Ovary (tissue), 3 donors: ENCODE results near the gene CHL1.

ENCODE experiments used
- EP300 ChIP-seq: sonication (generic); formaldehyde crosslinking; IDR thresholded peaks from one replicate; pipeline ENCODE4 v1.6.1; 2017; ENCODE audit warnings: antibody characterized with exemption
- TF ChIP-seq, protein P1 (sequence below), 3 donors: fragments of 450-650 bp in 2 of 3; fragments of 200-600 bp in 1 of 3; IDR thresholded peaks; one replicate each; pipeline versions ENCODE4 v1.5.1 to v1.8.0; 2016 to 2022; ENCODE audit warnings: antibody characterized with exemption in 3 of 3, mild to moderate bottlenecking in 1 of 3
- donor health status: DM: no; HTN: no; CAD: no.

DNA sequence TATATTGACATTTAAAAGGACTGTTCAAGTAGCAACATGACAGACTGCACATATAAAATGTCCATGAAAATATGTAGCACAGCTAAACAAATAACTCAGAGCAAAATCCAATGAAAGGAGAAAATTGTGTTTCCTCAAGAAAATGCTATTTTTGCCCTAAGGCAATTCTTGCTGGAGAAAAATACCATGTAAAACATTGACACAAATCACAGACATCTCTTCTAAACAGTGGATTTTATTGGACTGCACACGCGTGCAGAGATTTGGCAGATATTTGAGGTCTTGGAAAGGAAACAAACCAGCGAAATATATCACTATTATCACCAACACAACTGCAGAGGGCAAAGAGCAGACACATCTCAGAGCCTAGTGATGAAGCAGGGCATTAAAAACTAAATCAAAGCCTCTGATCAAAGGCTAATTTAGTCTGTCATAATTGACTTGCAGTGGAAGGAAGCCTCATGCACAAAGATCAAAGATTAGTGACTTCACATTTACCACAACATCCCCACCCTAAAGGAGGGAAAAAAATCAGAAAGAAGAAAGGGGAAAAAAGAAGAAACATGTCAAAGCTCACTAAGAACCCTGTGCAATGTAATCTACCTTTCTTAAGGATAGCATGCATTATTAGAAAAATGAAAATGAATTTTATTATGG, 52.4 kb downstream of the CHL1 start:
- TF ChIP-seq, protein P1, sequence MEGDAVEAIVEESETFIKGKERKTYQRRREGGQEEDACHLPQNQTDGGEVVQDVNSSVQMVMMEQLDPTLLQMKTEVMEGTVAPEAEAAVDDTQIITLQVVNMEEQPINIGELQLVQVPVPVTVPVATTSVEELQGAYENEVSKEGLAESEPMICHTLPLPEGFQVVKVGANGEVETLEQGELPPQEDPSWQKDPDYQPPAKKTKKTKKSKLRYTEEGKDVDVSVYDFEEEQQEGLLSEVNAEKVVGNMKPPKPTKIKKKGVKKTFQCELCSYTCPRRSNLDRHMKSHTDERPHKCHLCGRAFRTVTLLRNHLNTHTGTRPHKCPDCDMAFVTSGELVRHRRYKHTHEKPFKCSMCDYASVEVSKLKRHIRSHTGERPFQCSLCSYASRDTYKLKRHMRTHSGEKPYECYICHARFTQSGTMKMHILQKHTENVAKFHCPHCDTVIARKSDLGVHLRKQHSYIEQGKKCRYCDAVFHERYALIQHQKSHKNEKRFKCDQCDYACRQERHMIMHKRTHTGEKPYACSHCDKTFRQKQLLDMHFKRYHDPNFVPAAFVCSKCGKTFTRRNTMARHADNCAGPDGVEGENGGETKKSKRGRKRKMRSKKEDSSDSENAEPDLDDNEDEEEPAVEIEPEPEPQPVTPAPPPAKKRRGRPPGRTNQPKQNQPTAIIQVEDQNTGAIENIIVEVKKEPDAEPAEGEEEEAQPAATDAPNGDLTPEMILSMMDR (IDR thresholded peaks at IDR 0.05), result no peak
- TF ChIP-seq EP300, result no peak
